SKM-1 (cell line): ENCODE results near the gene NES.

Source experiments
- DNase-seq: peaks from one replicate; lab custom pipeline; 2025; ENCODE audit not compliant: unreplicated experiment; lab: John Stamatoyannopoulos, UW

The NES gene

GRCh38 chr1:156681196-156681960, 4.2 kb upstream of the NES start:
- DNase-seq: no peak

DNA sequence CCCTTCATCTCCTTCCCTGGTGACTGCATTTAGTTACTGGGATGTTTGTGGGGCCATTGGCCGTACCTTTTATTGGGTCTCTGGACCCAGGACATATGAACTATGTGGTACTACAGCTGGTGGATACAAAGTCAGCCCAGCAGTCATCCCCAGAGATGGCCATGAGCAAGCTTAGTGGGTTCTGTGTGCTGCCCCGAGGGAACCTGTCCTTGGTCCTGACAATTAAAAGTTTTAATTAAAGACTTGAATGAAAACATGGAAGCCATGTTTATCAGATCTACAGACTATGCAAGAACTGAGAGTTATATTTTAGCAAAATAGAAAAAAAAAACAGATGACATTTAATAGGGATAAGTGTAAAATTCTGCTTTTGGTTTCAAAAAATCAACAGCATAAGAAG, 2.8 kb upstream of the NES start:
- DNase-seq: no peak

DNA sequence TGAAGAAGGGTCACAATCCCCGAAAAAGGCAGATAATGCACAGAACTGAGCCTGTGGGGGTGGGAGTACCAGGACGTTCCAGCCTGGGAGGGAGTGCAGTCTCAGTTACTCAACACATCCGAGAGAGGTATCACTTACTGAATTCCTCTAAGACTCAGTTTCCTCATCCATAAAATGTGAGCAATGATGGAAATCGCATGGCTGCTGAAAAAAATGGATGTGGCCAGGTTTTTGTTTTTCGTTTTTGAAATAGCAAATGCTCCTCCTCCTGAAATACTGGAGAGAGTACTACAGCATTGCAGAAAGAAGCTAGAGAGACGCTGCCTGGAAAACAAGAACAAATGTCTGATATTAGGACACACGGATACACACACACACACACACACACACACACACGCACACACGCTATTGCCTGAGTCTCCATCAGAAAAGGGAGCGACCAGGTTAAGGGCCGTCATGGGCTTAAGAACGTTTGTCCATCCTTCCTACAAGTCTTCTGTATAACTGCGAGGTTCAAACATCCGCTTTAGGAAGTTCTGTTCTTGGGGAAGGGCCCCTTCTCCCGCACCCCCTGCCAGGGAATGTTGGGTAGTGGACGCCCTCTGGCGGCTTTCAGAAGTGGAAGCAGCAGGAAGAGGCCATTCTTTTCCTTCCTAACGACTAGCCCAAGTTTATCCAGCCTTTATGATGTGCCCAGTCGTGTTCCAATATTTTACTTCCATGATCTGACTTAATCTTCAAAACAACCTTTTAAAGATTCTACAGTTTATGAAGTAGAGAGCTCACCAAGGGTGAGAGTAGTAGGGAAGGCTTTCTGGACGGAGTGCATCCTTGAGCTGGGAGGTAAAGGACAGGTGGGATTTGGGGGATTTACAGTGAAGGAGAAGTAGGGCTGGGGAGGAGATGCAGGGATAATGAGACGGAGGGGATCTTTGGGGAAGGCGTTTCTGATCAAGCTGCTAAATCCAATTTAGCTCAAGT, 699 bp upstream of the NES start:
- DNase-seq: peak; percentile 40

- no peak for DNase-seq
Measured at GRCh38 chr1:156676114-156676819, 940 bp downstream of the NES start.

GRCh38 chr1:156675210-156676113, 1.7 kb downstream of the NES start:
- no peak for DNase-seq

GRCh38 chr1:156673387-156674121, 3.7 kb downstream of the NES start:
- no peak for DNase-seq

DNA sequence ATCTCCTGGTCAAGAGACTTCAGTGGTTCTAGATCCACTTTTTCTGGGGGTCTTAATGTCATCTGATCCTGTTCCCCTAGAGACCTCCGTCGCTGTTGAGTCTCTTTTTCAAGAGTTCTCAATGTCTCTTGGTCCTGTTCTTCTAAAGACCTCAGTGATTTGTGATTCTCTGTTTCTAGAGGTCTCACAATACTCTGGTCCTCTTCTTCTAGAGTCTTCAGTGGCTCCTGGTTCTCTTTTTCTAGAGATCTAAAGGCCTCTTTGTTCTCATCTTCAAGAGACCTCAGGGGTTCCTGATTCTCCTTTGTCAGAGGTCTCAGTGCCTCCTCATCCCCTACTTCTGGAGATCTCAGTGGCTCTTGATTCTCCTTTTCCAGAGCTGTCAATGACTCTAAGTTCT, 5.4 kb downstream of the NES start:
- no peak for DNase-seq

DNA sequence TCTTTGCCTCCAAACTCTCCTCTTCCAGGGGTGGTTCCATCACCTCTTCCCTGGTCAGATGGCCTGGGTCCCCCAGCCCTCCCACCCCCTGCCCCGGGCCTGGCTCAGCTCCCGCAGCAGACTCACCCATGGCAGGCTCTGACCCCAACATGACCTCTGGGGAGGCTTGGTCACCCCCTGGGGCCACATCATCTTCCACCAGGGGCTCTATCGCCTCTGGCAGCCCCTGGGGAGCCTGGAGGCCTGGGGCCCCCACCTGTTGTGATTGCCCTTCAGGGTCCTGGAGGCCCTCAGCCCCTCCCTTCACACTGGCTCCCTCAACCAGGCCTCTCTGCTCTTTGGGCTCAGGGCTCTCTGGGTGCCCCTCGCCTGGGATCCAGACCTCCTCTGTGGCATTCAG, 6.4 kb downstream of the NES start:
- DNase-seq: no peak

- DNase-seq: no peak
Measured at GRCh38 chr1:156670359-156670758, 6.8 kb downstream of the NES start.

DNA sequence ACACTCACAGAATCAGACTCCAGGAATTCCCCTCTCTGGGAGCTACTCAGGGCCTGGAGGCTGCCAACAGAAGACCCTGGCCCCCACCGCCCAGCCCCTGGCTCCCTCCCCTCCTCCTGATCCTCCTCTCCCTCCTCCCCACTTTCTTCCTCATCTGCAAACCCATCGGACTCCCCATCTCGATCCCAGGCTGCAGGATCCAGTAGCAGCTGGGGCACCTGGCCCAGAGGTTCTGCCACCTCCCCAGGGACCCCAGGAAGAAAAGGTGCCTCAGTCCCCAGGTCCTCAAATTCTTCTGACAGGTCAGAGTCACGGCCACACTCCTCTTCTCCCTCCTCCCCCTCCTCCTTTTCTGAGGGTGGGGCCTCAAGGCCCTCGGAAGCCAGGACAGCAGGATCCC, 7.4 kb downstream of the NES start:
- DNase-seq: no peak

DNA sequence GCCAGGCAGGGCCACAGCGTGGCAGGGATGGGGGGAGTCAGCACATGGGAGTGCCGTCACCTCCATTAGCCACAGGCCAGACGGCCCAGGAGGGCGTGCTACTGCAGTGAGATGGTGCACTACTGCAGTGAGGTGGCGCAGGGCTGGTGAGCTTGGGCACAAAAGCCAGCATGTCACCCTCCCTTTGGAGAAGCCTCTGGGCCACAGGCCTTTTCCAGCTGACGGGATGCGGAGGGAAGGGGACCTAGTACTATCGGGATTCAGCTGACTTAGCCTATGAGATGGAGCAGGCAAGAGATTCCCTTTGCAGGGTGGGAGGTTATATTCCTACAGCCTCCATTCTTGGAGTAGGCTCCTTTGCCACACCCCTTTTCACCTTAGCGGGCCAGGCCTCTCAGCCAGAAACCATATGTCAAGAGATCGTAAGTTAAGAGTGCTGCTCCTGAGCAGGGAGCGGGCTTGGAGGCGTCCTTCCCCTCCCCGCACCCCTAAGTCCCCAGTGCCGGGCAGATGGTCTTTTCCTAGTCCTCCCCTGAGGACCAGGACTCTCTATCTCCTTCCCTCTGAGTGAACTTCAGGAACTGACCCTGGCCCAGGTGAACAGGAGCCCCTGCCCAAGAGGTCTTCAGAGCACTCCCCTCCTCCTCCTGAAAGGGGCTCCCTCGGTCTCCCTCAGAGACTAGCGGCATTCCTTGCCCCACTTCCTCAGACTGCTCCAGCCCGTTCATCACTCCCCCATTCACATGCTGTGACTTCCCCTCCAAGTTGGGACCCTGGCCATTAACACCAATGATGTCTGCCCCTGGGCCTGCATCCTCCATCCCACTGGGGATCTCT, 8.2 kb downstream of the NES start:
- DNase-seq: no peak

DNA sequence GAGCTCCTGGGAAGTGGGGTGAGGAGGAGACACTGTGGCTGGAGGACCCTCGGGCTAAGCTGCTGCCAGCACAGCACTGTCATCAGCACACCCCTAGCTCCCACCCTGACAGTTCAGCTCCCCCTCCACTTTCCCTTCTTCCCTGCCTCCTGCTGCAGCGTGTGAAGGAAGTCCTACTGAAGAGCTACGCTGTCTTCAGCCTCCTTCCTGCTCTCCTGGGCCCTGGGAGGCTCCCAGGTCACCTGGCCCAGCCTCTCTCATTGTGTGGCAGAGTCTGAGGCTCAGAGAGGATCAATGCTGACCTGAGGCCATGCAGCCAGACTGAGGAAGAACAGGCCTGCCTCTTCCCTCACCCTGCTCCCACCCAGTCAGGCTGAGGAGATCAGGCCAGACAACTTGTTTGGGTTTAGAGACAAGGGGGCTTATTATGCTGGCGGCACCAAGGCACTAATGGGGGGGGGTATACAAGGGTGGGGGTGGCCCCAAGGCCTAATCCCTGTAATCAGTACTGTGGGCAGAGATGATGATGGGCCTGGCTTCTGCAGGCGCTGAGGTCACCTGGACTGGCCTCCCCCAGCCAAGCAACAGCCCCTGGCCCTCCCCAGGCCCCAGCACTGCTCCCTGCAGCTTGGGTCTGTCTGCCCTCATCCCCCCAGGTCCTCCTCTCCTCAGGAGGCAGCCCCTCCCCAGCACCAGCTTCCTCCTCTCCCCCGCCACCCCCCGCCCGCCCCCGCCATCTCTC, 9.1 kb downstream of the NES start:
- DNase-seq: no peak

- DNase-seq: no peak
Measured at GRCh38 chr1:156667610-156667967, 9.6 kb downstream of the NES start.

DNA sequence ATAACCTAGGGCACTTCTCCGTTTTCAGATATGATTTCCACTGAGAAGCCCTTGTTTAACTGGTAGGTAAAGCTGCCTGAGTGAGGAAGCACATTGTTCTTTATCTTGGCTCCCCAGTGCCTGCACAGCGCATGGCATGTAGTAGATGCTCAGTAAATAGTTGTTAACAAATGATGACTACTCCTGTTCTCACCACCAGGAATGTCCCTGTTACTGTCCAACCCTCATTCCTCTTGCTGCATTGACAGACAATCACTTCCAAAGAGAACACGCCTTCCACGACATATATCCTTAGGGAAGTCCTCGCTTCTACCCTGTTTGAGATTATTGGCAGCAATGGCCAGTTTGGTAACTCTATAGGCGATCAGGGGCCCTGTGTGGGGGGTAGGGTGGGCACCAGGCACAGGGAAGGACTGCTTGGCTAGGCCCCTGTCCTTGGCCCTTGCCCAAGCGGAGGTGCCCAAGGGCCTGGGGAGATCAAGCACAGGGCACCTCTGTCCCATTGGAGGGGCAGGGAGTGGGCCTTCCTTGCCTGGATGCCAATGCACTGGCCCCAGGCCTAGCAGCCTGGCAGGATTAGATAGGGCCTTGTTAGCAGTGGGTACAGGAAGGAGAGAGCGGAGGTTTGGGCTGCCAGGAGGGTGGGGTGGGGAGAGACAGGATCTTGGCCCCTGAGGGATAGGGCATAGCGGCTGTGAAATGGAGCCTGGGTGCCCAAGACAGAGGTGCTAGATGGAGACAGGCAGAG, 10.2 kb downstream of the NES start:
- no peak for DNase-seq

- no peak for DNase-seq
Measured at GRCh38 chr1:156665539-156665938, 11.7 kb downstream of the NES start.

GRCh38 chr1:156664767-156665411, 12.3 kb downstream of the NES start:
- DNase-seq: no peak
